SU-DHL-6 (cell line): ENCODE results near the gene NMT1.

ENCODE experiments used
- EZH2phosphoT487 ChIP-seq: fragments of 200-600 bp; sonication (generic), shearing (Covaris generic); conservative IDR thresholded peaks from 2 replicates; pipeline ENCODE4 v1.6.1; 2018; ENCODE audit warnings: mild to moderate bottlenecking, antibody characterized with exemption, low read length, moderate library complexity, mixed read lengths
- TF ChIP-seq, protein P1 (sequence below): fragments of 200-600 bp; sonication (generic); IDR thresholded peaks from one replicate; pipeline ENCODE4 v1.5.1; 2017; ENCODE audit warnings: antibody characterized with exemption, mild to moderate bottlenecking, low read length, moderate library complexity; ENCODE audit not compliant: insufficient read depth, poor library complexity, severe bottlenecking

DNA sequence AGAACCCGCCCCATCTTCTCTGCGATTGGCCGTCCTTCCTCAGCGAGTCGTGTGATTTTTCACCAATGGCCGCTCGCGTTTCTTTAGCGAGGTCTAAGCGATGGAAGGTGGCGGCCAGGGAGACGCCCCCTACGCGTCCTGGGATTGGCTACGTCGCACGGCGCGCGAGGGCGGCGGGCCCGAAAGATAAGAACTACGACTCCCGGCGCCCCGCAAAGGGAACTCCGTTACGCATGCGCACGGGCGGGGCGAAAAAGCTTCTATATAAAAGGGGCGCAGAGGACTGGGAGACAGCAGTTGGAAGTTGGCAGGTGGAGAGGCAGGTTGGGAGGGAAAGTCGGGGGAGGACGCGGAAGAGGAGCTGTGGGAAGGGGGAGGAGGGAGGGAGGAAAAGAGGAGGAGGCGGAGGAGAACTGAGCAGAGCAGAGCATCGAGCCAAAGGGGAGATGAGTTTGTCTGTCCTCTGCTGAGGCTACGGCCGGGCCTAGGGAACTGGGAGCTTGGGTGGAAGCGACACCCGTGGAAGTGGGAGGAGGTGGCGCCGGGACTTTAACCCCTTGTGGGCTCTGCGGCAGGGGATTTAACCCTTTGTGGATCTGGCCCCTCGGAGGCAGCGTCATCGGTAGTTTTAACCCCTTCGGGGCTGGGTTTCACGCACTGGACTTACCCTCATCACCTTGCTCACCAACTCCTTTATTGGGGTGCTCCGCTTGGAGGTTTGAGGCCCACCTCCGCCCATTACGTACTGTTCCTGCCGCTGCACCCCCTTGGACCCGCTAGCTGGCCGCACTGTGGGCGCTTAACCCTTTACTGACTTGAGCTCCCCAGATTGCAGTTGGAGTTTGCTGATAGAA lies 87.3 kb downstream of the NMT1 start, which contains the start of gene HEXIM1:
- TF ChIP-seq, protein P1, sequence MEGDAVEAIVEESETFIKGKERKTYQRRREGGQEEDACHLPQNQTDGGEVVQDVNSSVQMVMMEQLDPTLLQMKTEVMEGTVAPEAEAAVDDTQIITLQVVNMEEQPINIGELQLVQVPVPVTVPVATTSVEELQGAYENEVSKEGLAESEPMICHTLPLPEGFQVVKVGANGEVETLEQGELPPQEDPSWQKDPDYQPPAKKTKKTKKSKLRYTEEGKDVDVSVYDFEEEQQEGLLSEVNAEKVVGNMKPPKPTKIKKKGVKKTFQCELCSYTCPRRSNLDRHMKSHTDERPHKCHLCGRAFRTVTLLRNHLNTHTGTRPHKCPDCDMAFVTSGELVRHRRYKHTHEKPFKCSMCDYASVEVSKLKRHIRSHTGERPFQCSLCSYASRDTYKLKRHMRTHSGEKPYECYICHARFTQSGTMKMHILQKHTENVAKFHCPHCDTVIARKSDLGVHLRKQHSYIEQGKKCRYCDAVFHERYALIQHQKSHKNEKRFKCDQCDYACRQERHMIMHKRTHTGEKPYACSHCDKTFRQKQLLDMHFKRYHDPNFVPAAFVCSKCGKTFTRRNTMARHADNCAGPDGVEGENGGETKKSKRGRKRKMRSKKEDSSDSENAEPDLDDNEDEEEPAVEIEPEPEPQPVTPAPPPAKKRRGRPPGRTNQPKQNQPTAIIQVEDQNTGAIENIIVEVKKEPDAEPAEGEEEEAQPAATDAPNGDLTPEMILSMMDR, result no peak
- no peak for TF ChIP-seq EZH2phosphoT487
